ENCODE data around the gene CATSPER1.
"Not testable (repeated sequence)": the region's sequence is repeated elsewhere in the genome, so short reads cannot be mapped to it uniquely, and the experiment has no call there.

Gene CATSPER1

DNA sequence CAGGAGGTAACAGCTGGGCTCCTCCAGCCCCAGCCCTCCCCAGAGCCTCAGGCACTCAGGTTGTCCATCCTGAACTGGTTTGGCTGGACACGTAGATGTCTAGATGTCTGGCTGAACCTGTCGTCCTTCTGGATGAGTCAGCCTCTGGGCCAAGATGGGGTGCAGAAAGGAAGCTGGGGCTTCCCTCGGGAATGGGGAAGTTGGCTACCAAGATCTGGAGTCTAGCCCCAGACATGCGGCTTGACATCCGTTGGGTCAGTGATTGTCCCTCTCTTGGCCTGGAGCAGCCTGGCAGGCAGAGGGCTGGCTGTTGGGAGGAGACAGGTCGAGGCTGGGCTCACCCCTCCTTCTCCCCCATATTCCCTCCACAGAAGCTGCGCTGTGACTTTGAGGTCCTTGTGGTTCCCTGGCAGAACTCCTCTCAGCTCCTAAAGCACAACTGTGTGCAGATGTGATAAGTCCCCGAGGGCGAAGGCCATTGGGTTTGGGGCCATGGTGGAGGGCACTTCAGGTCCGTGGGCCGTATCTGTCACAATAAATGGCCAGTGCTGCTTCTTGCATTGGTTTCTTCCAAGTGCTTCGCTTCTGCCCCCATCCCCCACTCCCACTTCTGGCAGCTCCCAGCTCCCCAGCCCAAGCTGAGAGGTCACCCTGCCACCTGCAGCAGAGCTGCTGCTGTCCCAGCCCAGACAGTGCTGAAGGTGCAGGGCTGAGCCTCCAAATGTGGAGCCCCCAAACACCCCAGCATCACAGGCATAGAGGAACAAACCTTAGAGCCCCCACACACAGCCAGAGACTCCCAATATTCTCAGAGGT is 13.1 kb downstream of the CATSPER1 start:
- FAIRE-seq (no peak), DNase-seq (ENCODE audit: insufficient read length, low spot score) (no peak)
- TF ChIP-seq, protein P1, sequence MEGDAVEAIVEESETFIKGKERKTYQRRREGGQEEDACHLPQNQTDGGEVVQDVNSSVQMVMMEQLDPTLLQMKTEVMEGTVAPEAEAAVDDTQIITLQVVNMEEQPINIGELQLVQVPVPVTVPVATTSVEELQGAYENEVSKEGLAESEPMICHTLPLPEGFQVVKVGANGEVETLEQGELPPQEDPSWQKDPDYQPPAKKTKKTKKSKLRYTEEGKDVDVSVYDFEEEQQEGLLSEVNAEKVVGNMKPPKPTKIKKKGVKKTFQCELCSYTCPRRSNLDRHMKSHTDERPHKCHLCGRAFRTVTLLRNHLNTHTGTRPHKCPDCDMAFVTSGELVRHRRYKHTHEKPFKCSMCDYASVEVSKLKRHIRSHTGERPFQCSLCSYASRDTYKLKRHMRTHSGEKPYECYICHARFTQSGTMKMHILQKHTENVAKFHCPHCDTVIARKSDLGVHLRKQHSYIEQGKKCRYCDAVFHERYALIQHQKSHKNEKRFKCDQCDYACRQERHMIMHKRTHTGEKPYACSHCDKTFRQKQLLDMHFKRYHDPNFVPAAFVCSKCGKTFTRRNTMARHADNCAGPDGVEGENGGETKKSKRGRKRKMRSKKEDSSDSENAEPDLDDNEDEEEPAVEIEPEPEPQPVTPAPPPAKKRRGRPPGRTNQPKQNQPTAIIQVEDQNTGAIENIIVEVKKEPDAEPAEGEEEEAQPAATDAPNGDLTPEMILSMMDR (IDR thresholded peaks at IDR 0.05; ENCODE audit: insufficient read depth, missing control alignments), result no peak

DNA sequence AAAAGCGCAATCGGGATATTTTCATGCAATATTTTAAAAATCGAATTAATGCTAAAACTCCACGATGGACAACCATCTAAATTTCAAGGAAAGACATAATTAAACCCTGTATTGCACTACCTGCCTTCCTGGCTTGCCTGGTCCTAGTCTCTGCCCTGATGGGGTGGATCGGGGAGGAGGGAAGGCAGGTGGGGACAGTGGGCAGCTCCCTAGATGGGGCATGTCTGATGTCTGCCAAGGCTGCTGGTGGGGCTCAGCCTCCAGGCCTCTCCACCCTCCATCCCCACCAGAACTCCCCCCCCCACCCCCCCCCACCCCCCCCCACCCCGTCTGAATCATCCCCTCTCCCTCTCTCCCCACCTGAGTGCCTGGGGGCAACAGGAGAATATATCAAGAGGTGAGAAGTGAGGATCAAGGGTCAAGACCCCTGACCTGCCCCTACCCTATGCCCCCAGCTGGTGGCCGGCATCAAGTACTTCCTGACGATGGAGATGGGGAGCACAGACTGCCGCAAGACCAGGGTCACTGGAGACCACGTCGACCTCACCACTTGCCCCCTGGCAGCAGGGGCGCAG is 13.8 kb downstream of the CATSPER1 start:
- FAIRE-seq, result no peak
- no peak for DNase-seq (ENCODE audit: insufficient read length, low spot score)
- TF ChIP-seq, protein P1 (IDR thresholded peaks at IDR 0.05; ENCODE audit: insufficient read depth, missing control alignments), result no peak

- no peak for FAIRE-seq
- TF ChIP-seq, protein P1 (IDR thresholded peaks at IDR 0.05; ENCODE audit: insufficient read depth, missing control alignments), result no peak
- no peak for DNase-seq (ENCODE audit: insufficient read length, low spot score)
Observed at GRCh38 chr11:66011785-66012303, 14.4 kb downstream of the CATSPER1 start, which contains the start of gene CST6. CST6 (plus strand) TSS chr11:66012008; CDS start chr11:66012045, 37 bp downstream.

GRCh38 chr11:66011239-66011784 is 15.0 kb downstream of the CATSPER1 start:
- TF ChIP-seq, protein P1 (IDR thresholded peaks at IDR 0.05; ENCODE audit: insufficient read depth, missing control alignments), result no peak
- FAIRE-seq (no peak), DNase-seq (ENCODE audit: insufficient read length, low spot score) (no peak)

- FAIRE-seq; DNase-seq (ENCODE audit: insufficient read length, low spot score): not testable (repeated sequence)
Observed at GRCh38 chr11:66010036-66010435, 16.2 kb downstream of the CATSPER1 start.

DNA sequence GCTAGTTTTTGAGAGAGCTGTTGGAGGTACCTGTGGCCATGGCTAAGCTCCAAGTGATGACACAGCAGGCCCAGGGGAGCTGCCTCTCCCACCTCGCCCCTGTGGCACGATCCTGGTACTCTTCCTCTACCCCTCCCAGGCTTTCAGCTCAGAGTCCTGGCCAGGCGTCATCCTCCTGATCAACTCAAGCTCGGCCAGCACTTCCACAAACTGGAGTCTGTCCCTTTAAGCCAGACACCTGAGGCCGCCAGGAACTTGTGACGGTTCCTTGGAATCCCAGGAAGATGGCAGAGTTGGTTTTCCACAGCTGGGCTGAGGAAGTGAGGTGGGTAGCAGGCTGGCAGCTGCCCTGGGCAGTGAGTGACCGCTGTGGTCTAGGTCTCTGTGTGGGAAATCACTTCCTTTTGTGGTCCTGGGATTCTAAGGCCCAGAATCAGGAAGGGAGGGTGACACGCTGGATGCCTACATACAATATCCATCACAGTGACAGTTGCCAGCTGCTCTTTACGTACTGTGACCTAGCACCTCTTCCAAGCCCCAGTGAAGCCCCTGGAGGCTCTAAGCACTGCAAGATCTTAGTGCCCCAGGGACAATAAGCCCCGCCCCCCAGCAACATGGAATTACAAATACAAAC is 17.7 kb downstream of the CATSPER1 start:
- FAIRE-seq (no peak), DNase-seq (ENCODE audit: insufficient read length, low spot score) (no peak)
- TF ChIP-seq, protein P1 (IDR thresholded peaks at IDR 0.05; ENCODE audit: insufficient read depth, missing control alignments), result no peak

DNA sequence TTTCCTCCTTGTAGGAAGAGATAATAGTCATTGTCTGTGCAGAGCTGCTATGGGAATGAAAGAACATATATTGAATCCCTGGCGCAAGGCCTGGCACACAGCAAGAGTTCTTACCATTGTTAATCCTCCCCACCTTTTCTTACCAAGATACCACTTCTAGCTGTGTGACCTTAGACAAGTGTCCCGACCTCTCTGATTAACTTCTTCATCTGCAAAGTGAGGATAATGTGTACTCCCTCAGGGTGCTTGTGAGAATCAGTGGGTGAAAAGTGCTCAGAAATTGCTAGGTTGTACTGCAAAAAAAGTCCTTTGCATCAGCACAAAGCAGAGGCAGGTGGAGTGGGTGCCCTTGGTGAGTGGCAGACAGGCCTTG is 18.2 kb downstream of the CATSPER1 start:
- no peak for DNase-seq (ENCODE audit: insufficient read length, low spot score)
- TF ChIP-seq, protein P1 (IDR thresholded peaks at IDR 0.05; ENCODE audit: insufficient read depth, missing control alignments), result no peak
- no peak for FAIRE-seq

Measured in D721Med (cell line).